Measurements from ENCODE around the gene GJC1.
A peak's percentile ranks its signal among the peaks of the same experiment; 100 is the strongest.

Gene GJC1

GRCh38 chr17:44829523-44830358 lies at the start of gene GJC1:
Gene GJC1 (minus strand): TSS chr17:44830287. CDS start chr17:44805817, 24,470 bp downstream.
- peak; percentile 29 for DNase-seq (ENCODE audit: low read depth)

GRCh38 chr17:44879376-44879775 lies 49.3 kb upstream of the GJC1 start:
- no peak for DNase-seq (ENCODE audit: low read depth)

DNA sequence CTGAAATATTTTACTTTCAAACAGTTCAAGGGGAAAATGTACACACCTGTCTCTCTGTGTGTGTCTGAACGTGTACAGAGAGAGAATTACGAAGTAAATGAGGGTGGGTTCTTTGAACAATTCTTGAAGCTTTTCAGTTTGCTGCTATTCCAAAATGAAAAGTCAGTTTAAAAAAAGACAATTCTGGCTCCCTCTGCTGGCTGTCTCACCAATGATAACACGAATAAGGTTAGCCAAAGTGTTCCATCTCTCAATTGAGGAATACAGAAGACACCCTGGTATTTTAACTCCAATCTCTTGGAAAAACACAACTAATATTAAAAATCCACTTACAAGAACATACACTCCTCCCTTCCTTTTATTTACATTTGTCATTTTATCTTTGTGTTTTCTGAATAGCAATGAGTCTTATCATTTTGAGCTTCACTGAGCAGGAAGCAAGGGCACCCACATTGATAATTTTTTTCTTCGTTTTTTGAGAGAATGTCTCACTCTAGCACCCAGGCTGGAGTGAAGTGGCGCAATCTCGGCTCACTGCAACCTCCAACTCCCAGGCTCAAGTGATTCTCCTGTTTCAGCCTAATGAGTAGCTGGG lies 48.6 kb upstream of the GJC1 start:
- no peak for DNase-seq (ENCODE audit: low read depth)

GRCh38 chr17:44877121-44877520 lies 47.0 kb upstream of the GJC1 start:
- no peak for DNase-seq (ENCODE audit: low read depth)

DNA sequence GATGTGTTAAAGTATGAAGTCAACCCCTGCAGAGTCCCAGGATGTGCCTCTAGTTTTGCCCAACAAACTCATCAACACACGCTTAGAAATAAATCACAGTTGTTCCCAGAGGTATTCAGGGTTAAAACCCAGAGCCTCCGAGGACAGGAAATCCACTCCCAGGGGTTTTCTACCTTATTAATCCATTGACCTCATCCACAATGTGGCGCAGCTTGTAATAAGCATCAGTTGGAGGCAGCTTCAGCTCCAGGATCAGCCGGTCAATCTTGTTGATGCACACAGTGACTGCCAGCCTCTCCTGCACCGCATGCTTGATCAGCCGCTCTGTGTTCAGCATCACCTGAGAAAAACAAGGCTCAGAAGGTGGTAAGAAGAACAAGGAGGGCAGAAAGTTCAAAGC lies 45.7 kb upstream of the GJC1 start:
- no peak for DNase-seq (ENCODE audit: low read depth)

GRCh38 chr17:44872131-44872768 lies 42.2 kb upstream of the GJC1 start:
- DNase-seq (ENCODE audit: low read depth) = no peak

- no peak for DNase-seq (ENCODE audit: low read depth)
Observed at GRCh38 chr17:44871556-44871955, 41.5 kb upstream of the GJC1 start.

DNA sequence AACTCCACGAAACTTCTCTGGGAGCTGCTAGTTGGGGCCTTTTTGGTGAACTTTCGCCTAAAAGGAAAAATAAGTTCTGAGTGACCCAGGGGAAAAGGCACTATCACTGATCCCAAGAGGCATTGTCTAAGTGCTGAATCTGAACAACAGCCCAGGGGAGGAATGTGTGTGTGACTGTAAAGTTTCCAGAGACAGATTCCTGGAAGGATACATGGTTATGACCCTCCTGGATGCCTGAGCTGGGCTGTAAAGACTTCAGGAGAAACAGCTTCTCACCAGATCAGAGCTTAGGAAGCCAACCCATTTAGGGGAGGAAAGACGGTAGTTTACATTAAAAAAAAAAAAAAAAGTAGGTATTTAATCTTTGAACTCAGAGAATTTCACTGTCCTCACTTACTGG lies 37.8 kb upstream of the GJC1 start:
- DNase-seq (ENCODE audit: low read depth) = no peak

DNA sequence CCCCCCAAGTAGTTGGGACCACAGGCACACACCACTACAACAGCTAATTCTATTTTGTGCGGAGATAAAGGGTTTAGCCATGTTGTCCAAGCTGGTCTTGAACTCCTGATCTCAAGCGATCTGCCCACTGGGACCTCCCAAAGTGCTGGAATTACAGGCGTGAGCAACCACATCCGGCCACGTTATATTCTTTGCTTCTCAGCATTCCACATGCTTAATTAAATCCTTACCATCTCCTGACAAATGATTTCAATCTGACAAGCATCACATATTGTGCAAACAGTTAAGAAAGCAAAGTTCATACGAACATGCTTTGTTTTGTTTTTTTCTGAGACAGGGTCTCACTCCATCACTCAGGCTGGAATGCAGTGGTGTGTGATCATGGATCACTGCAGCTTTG lies 35.8 kb upstream of the GJC1 start:
- no peak for DNase-seq (ENCODE audit: low read depth)

- peak; percentile 54 for DNase-seq (ENCODE audit: low read depth)
Observed at GRCh38 chr17:44865231-44865660, 35.2 kb upstream of the GJC1 start.

DNA sequence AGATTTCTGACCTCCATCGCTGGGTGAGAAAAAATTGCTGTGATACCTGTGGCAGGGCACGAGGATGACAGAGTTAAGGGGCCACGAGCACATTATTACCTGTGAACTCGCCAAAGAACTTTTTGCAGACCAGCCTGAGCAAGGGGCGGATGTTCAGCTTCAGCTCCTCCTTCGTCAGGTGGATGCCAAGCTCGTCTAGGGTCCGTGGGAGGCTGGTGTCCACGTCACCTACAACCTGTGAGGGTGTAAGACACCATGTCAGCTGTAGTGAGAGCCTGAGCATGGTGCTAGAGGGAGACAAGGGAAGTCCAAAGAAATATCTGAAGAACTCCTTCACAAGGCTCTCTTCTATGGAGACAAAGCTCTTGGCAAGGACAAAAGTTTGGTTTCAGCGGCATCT lies 34.7 kb upstream of the GJC1 start:
- DNase-seq (ENCODE audit: low read depth) = no peak

- no peak for DNase-seq (ENCODE audit: low read depth)
Observed at GRCh38 chr17:44863061-44863918, 33.2 kb upstream of the GJC1 start.

DNA sequence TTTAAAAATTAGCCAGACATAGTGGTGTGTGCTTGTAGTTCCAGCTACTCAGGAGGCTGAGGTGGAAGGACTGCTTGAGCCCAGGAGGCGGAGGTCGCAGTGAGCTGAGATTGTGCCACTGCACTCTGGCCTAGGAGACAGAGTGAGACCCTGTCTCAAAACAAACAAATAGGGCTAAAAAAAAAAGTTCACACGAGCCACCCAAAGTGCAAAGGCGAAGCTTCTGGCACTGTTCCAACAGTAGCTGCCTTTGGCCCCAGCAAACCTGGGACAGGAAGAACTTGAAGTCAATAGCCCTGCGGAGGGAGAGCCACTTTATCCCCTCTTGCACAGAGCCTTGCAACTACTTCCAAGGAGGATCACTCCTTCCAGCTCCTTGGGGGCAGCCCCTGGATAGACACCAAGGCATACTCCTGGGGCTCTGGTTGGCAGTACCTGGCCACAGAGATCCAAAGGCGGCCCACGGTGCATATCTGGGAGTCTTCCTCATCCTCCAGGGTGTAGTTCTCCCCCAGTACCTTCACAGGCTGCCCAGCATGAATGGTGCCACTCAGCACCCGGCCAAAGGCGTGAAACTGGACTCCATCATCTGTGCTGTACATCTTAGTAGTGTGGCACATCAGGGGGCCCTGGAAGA lies 32.3 kb upstream of the GJC1 start:
- no peak for DNase-seq (ENCODE audit: low read depth)

GRCh38 chr17:44859701-44860100 lies 29.6 kb upstream of the GJC1 start:
- no peak for DNase-seq (ENCODE audit: low read depth)

GRCh38 chr17:44854192-44854591 lies 24.1 kb upstream of the GJC1 start:
- no peak for DNase-seq (ENCODE audit: low read depth)

- DNase-seq (ENCODE audit: low read depth) = no peak
Observed at GRCh38 chr17:44850612-44851011, 20.5 kb upstream of the GJC1 start.

GRCh38 chr17:44850025-44850424 lies 19.9 kb upstream of the GJC1 start:
- no peak for DNase-seq (ENCODE audit: low read depth)

- DNase-seq (ENCODE audit: low read depth) = no peak
Observed at GRCh38 chr17:44848961-44849489, 18.9 kb upstream of the GJC1 start.

DNA sequence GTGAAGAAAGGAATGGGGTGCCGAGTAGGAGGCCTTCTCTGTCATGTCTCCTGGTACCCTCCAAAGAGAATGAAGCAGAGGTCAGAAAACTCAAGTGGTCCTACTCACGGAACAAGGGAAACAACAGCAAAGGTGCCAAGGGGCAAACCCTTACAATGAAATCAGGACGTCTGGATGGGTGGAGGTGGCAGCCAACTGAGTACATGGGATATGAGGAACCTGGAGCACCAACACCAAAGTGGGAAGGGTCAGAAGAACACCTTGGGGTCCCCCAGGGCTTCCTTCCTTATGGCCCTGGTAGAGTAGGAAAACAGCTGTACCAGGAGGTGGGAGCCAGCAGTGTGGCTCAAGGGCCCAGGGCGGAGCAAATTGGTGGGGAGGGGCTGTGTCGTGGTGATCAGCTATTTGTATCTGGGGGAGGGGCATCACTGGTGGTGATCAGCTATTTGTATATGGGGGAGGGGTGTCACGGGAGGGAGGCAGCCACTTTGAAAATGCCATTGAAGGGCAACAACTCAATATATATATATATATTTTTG lies 18.2 kb upstream of the GJC1 start:
- no peak for DNase-seq (ENCODE audit: low read depth)

GRCh38 chr17:44847586-44847985 lies 17.5 kb upstream of the GJC1 start, which contains the start of gene HIGD1B:
Gene HIGD1B (plus strand): TSS chr17:44847883. CDS start chr17:44848153, 270 bp downstream.
- DNase-seq (ENCODE audit: low read depth) = no peak

GRCh38 chr17:44846206-44846605 lies 16.1 kb upstream of the GJC1 start:
- no peak for DNase-seq (ENCODE audit: low read depth)
